Panc1 (cell line): ENCODE data around the gene WDR64. TPM values are rescaled to one million over a fixed set of nuclear protein-coding genes. Genes with fewer than 3 reads are reported as not detected.

Source experiments
- ATAC-seq: fragments of 200-7000 bp; cut with Tn5 transposase; 2 replicates; pipeline ENCODE4 v1.9.1; 2020; ENCODE audit warnings: mild to moderate bottlenecking, moderate library complexity
- BruUV-seq: library from RNA; stranded (reverse); fragments of 400-500 nt; replicated peaks from 2 replicates; lab custom pipeline; 2021; lab: Mats Ljungman, UMichigan
- CTCF ChIA-PET: fragments of 300-600 bp; sonication (Branson Sonifier 250); formaldehyde crosslinking; loops from one replicate; lab custom pipeline; 2022; ENCODE audit warnings: antibody characterized with exemption; lab: Charles Lee
- POLR2A ChIA-PET: fragments of 300-600 bp; sonication (Branson Sonifier 250); formaldehyde crosslinking; loops from one replicate; lab custom pipeline; 2022; ENCODE audit warnings: antibody characterized with exemption; lab: Charles Lee
- DNase-seq: peaks from one replicate; pipeline ENCODE4 v3.0.0-alpha.2; 2010; ENCODE audit warnings: low read depth, low spot score
- H3K27ac ChIP-seq: 2 replicates; pipeline ENCODE4 v1.5.1; 2011; ENCODE audit warnings: mild to moderate bottlenecking, low read length, inconsistent platforms
- H3K27me3 ChIP-seq: fragments of 200-500 bp; sonication (Bioruptor generic); 2 replicates; pipeline ENCODE4 v1.6.0; 2014; ENCODE audit warnings: low read length, inconsistent platforms; ENCODE audit not compliant: control insufficient read depth, insufficient read depth
- H3K36me3 ChIP-seq: fragments of 200-500 bp; sonication (Bioruptor generic); 2 replicates; pipeline ENCODE4 v1.5.1; 2014; ENCODE audit warnings: inconsistent platforms, mild to moderate bottlenecking, low read length, moderate library complexity; ENCODE audit not compliant: control insufficient read depth, insufficient read depth
- H3K4me1 ChIP-seq: 2 replicates; pipeline ENCODE4 v1.5.1; 2011; ENCODE audit warnings: inconsistent platforms, mild to moderate bottlenecking, low read length, moderate library complexity; ENCODE audit not compliant: control insufficient read depth, insufficient read depth
- H3K4me3 ChIP-seq, 2 experiments: 2 replicates each; pipeline ENCODE4 v1.5.1; 2011 to 2012; ENCODE audit warnings: low read depth in 2 of 2, low read length in 2 of 2, mild to moderate bottlenecking in 2 of 2, inconsistent platforms in 1 of 2, moderate library complexity in 1 of 2
- H3K9me3 ChIP-seq: fragments of 200-500 bp; sonication (Bioruptor generic); 2 replicates; pipeline ENCODE4 v1.5.1; 2014; ENCODE audit warnings: low read depth, mild to moderate bottlenecking, inconsistent platforms, low read length, moderate library complexity; ENCODE audit not compliant: control insufficient read depth, insufficient read depth
- CTCF ChIP-seq: fragments of 450-650 bp; IDR thresholded peaks from 2 replicates; pipeline ENCODE4 v1.5.1; 2017; ENCODE audit warnings: mild to moderate bottlenecking
- POLR2AphosphoS5 ChIP-seq: IDR thresholded peaks from 2 replicates; pipeline ENCODE4 v1.6.1; 2012; ENCODE audit warnings: mild to moderate bottlenecking, low read depth, low read length, moderate library complexity
- REST ChIP-seq, 2 experiments: IDR thresholded peaks; 2 replicates each; pipeline ENCODE4 v1.6.1; 2011 to 2012; ENCODE audit warnings: low read depth in 2 of 2, control low read depth in 1 of 2, low read length in 1 of 2, mild to moderate bottlenecking in 1 of 2, moderate library complexity in 1 of 2; ENCODE audit not compliant: insufficient read depth in 1 of 2
- SIN3A ChIP-seq: IDR thresholded peaks from 2 replicates; pipeline ENCODE4 v1.6.1; 2012; ENCODE audit warnings: low read depth, mild to moderate bottlenecking, low read length, moderate library complexity, borderline replicate concordance; ENCODE audit not compliant: insufficient read depth
- TCF7L2 ChIP-seq: IDR thresholded peaks from 2 replicates; pipeline ENCODE4 v1.6.1; 2011; ENCODE audit warnings: mild to moderate bottlenecking, low read depth, low read length, inconsistent platforms
- in situ Hi-C: cut with HindIII; loops from 2 replicates; pipeline ENCODE4 v1.10.0; 2016; ENCODE audit warnings: low sequenced_read_pairs, low pct_unique_long_range_greater_than_20kb
- intact Hi-C: fragments of 100-400 bp; cut with micrococcal nuclease; formaldehyde crosslinking; loops from one replicate; pipeline ENCODE4 v1.10.0; 2022; ENCODE audit not compliant: unreplicated experiment
- total RNA-seq: library from RNA; stranded (reverse); gene quantifications from one replicate; pipeline ENCODE4 v1.2.1, GENCODE V29; 2021; ENCODE audit not compliant: unreplicated experiment

The WDR64 gene
- total RNA-seq, 1 experiment from 2014 or later = not detected

- no peaks in the 10 kb centered on the region for H3K9me3 ChIP-seq
- no peaks in the 10 kb centered on the region for H3K27me3 ChIP-seq
- no peak for DNase-seq
- TF ChIP-seq REST (IDR thresholded peaks at IDR 0.05; ENCODE audit: insufficient read depth in 1 of 2, low read depth in 2 of 2, low read length in 1 of 2) (no peak), SIN3A (no peak), CTCF (no peak), POLR2AphosphoS5 (no peak)
- in situ Hi-C loops (no loop called here), intact Hi-C loops (no loop called here)
- H3K4me3 ChIP-seq = no peak overlapping the region
- H3K27ac ChIP-seq = no peak overlapping the region
- BruUV-seq = no TSS peak
- no peaks in the 10 kb centered on the region for H3K4me1 ChIP-seq
- no peak for ATAC-seq
- ChIA-PET CTCF (no interaction called here), POLR2A (no interaction called here)
- no peaks in the 10 kb centered on the region for H3K36me3 ChIP-seq
These were observed 30.8 kb downstream of the WDR64 start for GRCh38 chr1:241682921-241683320.

- in situ Hi-C loops = no loop called here
- ChIA-PET POLR2A (no interaction called here), CTCF (no interaction called here)
- ATAC-seq (no peak), DNase-seq (no peak)
- no peaks in the 10 kb centered on the region for H3K9me3 ChIP-seq
- no peaks in the 10 kb centered on the region for H3K36me3 ChIP-seq
- intact Hi-C loops = no loop called here
- TF ChIP-seq TCF7L2 (no peak), POLR2AphosphoS5 (no peak), REST (IDR thresholded peaks at IDR 0.05; ENCODE audit: insufficient read depth in 1 of 2, low read depth in 2 of 2, low read length in 1 of 2) (no peak), SIN3A (no peak), CTCF (no peak)
- no peak overlapping the region for H3K27ac ChIP-seq
- H3K4me1 ChIP-seq = no peaks in the 10 kb centered on the region
- H3K27me3 ChIP-seq = no peaks in the 10 kb centered on the region
- no TSS peak for BruUV-seq
- H3K4me3 ChIP-seq = no peak overlapping the region
These were observed 32.0 kb downstream of the WDR64 start for GRCh38 chr1:241684108-241684507.
